Fibroblast of skin of left biceps (primary cell): ENCODE measurements around the gene SERPINB5.

Experiments used
- DNase-seq, 2 experiments: peaks; one replicate each; pipeline ENCODE4 v3.0.0-alpha.2; 2013; ENCODE audit warnings: low read depth in 2 of 2

The SERPINB5 gene

DNA sequence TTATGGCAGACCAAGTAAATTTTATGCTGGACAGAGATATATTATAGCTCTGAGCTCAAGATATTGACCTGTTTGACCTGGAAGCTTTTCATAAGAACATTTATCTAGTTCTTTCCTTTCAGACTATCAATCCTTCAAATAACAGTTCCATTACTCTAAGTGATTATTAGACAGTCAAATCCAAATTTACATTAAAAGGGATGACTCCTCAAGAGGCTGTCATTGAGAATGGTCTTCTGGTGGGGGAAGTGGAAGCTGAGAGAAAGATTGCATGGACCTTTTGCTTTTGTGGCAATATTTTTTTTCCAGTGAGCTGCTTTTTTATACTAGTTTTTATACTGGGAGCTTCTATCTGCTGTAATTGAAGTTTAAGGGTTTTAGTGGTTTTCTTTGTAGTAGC lies 50.5 kb downstream of the SERPINB5 start:
- no peak for DNase-seq

DNA sequence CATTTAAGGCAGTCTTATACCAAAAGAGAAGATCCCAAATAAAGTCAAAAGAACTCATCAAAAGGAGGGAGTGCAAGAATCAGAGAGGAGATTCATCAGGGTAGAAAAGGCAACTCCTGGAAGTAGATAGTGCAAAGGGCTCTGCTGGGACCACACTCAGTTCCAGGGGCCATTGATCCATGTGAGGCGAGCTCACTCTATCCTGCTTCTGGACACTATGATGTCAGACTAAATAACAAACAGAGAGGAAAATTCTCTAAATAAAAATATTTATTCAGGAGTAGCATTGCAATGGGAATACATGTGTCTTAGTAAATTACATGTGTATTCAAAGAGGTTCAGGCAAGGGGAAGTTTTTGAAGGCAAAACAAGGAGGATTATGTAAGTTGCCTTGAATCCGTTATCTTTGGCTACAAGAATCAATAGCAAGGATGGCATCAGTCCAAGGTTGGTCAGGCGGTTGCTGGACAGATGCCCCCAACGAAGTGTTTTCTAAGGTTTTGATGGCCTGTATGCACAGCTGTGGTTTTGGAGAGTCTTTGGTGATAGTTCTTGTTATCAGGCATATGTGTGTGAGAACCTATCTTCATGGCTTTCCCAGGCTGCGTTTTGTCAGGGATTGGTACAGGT lies 52.2 kb downstream of the SERPINB5 start:
- no peak for DNase-seq

DNA sequence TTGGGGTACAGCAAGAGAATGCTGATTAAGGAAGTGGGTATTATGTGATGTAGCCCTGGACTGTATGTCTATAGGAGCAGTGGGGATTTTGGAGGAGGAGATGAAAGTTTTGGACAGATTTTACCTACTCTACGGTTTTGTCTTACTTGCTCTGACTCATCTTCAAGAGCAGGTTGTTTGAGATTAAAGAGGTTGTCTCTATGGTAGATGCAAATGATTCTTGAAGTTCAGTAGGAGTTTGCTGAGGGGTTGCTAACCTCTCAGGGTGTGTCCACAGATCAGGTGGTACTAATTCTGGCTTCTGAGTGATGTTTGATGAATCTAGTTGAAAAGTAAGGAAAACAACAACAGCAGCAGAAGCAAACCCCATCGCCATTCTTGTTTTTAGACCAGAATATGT lies 55.7 kb downstream of the SERPINB5 start:
- DNase-seq: no peak

DNA sequence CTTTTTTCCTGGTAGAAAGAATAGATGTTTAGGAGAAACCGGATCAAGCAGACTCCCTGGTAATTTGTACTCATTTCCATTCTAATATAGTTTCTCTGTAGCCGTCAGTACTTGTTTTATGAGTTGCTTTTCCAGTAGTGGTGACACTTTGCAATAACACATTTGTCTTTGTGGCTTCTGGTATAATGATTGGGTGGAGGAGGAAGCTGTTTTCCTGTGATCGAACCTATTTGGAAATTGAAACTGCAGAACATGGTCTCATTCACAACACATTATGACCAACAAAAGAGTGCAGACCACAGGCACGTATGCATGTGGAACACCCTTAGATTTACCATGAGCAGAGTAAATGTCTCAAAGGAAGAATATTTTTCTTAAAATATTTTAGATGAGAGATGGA lies 57.9 kb downstream of the SERPINB5 start:
- DNase-seq: no peak

DNA sequence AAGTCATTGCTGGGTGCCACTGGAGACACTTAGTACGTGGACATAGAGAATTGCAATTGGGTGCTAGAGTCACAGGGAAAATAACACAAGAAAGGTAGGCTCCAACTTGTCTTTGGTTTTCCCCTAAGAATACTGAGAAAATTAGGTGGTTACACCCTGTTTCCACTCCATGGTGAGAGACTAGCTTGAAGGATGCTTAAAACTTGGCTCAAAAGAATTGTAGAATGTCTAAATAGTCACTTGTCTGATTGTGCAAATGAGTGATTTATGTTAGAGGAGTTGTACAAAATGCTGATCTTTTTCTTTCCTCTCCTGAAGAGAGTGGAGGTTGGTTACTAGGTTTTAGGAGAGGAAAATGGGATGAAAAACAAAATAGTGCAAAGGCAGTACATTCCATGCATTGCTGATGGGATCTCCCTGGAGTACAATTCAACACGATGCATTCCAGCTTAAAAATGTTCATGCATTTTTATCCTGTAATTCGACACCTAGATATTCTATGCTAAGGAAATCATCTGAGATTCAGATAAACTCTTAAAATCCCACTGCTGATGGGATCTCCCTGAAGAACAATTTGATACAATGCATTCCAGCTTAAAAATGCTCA lies 63.2 kb downstream of the SERPINB5 start:
- DNase-seq: peak; percentile 84 to 85

DNA sequence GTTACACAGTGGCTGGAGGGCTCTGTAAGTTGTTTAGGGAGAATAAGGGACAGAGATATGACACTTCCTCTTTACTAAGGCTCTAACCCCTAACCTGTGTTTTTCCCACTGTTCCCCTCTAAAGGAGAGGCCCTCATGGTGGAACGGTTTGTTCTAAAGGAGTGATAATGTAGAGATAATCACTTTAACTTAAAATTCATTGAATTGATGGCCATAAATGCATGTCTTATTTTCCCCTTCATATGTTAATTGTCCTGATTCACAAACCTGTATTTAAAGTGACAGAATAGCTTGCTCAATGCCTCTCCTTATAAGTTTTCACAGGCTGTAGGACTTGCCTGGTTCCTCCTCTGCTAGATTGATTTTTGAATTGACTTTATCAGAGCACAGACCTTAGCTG lies 65.3 kb downstream of the SERPINB5 start, which contains the start of gene SERPINB12:
TSS of gene SERPINB12 (plus strand) at position 301 of the 400 bp plus-strand sequence. CDS start 13,791 bp downstream, outside the sequence.
- no peak for DNase-seq

DNA sequence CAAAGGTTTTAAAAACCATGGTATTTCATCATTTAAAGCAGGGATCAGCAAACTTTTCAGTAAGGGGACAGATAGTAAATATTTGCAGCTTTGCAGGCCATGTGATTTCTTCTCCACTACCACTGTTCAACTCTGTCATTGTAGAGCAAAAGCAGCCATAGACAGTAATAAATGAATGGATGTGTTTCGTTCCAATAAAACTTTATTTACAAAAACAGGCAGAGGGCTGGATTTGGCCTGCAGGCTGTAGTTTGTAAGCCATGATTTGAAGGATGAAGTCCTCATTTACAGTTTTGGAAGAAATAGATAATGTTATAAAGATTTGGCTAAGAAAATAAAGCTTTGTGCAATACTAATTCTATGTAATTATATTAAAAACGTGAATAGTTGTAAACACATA lies 67.3 kb downstream of the SERPINB5 start:
- no peak for DNase-seq

DNA sequence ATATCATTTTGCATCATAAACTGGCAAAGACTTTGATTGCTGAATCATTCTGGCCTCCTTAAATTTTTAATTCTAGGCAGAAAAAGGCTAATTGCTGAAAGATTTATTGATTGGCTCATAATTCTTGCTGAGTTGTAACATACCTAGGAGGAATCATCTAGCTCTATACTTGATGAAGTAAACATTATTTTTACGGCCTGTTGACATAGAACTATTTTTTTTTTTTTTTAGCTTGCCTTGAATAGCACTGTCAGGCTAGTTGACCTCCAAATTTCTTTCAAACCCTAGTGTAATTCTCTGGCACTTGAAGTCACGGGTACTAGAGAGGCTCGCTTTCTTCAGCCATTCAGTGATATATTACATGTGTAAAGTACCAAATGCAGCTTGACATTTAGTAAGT lies 68.2 kb downstream of the SERPINB5 start:
- peak in 1 of 2 experiments; percentile 22 for DNase-seq

DNA sequence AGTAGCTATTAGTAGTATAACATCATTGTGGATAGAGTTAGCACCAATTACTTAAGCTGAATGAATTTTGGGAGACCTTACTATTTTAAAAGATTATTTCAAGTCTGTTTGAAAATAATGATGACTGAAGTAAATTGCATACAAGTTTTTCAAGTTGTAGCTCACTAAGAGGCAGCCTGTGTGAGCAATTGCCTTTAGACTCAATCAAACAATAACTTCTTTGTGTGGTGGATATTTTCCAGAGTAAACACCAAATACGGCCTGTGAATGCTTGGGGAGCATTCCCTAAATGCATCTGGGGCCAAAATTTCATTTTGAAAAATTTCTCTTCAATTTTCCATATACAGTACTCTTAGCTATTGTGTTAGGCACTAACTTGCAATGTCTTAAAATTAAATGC lies 73.3 kb downstream of the SERPINB5 start:
- DNase-seq: no peak

DNA sequence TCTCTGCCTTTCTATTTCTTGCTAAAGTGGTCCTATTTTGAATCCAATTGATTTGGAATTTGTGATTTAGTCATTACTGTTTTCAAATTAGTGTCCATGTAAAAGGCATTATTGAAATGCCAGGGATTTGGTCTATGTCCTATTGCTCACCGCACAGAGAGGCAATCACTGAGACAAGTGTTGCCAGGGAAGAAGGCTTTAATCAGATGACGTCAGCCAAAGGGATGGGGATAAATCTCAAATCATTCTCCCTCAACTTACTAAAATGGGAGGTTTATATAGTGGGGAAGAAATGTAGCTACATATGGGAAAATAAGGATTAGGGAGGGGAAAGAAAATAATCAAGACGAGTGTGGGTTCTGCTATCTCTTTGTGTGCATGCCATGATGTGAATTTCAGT lies 75.0 kb downstream of the SERPINB5 start:
- DNase-seq: no peak

DNA sequence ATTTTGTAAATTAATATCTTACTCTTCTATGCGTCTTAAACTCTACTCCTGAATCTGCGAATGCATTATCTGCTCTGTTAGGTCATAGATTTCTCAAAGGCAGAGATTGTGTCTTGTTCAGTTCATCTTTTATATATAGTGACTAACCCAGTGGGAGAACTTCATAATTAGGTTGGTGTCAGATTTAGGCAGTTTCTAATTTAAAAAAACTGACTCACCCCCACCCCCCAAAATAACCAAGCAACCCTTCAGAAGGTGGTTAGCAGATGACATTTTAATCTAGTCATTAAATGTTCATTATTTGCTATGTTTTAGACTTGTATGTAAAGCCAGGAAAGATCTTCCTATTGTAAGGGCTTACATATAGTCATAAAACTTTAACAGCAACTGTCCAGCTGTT lies 75.8 kb downstream of the SERPINB5 start:
- DNase-seq: no peak

DNA sequence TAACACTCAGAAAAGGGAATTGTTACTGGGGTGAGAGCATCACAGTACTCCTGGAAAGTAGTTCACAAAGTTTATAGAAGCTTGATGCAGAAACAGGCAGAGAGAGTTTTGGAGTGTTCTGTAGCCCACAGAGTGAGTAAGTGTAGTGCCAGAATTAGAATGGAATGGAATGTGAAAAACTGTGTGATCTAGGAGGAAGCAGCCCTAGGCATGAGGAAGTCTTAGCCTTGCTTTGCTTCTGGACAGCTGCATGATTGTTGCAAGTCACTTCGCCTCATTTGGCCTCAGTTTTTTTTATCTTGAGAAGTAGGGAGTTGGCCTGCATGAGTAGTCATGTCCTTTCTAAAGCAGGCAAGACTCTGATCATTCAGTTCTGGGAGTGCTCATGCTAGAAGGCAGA lies 76.3 kb downstream of the SERPINB5 start:
- peak; percentile 84 to 87 for DNase-seq
